ENCODE measurements around the gene ARG2. TPM values are rescaled to one million over a fixed set of nuclear protein-coding genes. Genes with fewer than 3 reads are reported as not detected.

Gene ARG2
- total and polyA plus RNA-seq, 2 donors (not counting 1 experiment from before 2014, with no cell fraction given) = 0.33 to 1.8 TPM

DNA sequence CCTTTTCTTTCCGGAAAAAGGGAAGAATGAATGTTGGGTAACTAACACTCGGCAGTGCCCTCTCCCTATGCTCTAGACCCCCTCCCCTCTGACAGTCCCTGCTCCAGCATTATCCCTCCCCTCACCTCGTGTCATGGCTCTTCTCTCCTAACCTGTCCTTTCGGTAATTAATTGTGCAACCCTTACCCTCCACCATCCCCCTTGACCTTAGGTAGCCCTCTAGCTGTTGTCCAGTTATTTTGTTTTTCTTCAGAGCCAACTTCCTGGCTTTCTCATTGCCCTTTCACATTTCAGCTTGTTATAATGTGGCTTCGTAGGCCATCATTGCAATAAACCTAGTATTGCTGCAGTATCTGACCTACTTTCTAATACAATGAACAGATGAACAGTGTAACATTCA, 11.2 kb downstream of the ARG2 start:
- Histone ChIP-seq H3K4me1 (ENCODE audit: control insufficient read depth in 2 of 2, insufficient read depth in 2 of 2, low read length in 2 of 2) (no peaks in the 10 kb centered on the region), H3K9ac (ENCODE audit: low read length) (no peak overlapping the region), H3K9me3 (ENCODE audit: control extremely low read depth in 1 of 3, control insufficient read depth in 2 of 3, insufficient read depth in 1 of 3, low read length in 2 of 3) (no peaks in the 10 kb centered on the region), H4K20me1 (ENCODE audit: control insufficient read depth, insufficient read depth, low read length, poor library complexity, severe bottlenecking) (no peaks in the 10 kb centered on the region), H3K4me3 (ENCODE audit: control extremely low read depth in 1 of 5, extremely low read depth in 1 of 5, insufficient read depth in 1 of 5, low read depth in 2 of 5, low read length in 4 of 5) (no peak overlapping the region), H2AFZ (ENCODE audit: insufficient read depth, low read depth, low read length, poor library complexity, severe bottlenecking) (no peak overlapping the region), H3K4me2 (replicated peaks; ENCODE audit: low read depth, low read length, poor library complexity, severe bottlenecking) (no peak overlapping the region), H3K36me3 (replicated peaks in 1 of 2; ENCODE audit: control extremely low read depth in 1 of 2, control insufficient read depth in 1 of 2, extremely low read depth in 1 of 2, insufficient read depth in 2 of 2, low read length in 1 of 2) (no peaks in the 10 kb centered on the region), H3K79me2 (ENCODE audit: control insufficient read depth, insufficient read depth, low read length) (no peaks in the 10 kb centered on the region), H3K27ac (ENCODE audit: low read length in 2 of 2) (no peak overlapping the region), H3K27me3 (replicated peaks in 1 of 4; ENCODE audit: control extremely low read depth in 1 of 4, control insufficient read depth in 3 of 4, insufficient read depth in 4 of 4, low read length in 3 of 4) (no peaks in the 10 kb centered on the region)
- CTCF ChIA-PET = interaction anchor here (1.1 kb wide), 1 partner anchor 12 kb away, joined by 3 read pairs; no protein-coding TSS in a partner anchor
- intact Hi-C loops (cut with micrococcal nuclease) = no loop called here
- Mint-ChIP-seq H3K4me3 (no peak overlapping the region), H3K4me1 (no peaks in the 10 kb centered on the region), H3K9me3 (ENCODE audit: insufficient read depth) (no peaks in the 10 kb centered on the region), H3K27me3 (no peaks in the 10 kb centered on the region), H3K27ac (no peak overlapping the region)
- TF ChIP-seq, protein P1, sequence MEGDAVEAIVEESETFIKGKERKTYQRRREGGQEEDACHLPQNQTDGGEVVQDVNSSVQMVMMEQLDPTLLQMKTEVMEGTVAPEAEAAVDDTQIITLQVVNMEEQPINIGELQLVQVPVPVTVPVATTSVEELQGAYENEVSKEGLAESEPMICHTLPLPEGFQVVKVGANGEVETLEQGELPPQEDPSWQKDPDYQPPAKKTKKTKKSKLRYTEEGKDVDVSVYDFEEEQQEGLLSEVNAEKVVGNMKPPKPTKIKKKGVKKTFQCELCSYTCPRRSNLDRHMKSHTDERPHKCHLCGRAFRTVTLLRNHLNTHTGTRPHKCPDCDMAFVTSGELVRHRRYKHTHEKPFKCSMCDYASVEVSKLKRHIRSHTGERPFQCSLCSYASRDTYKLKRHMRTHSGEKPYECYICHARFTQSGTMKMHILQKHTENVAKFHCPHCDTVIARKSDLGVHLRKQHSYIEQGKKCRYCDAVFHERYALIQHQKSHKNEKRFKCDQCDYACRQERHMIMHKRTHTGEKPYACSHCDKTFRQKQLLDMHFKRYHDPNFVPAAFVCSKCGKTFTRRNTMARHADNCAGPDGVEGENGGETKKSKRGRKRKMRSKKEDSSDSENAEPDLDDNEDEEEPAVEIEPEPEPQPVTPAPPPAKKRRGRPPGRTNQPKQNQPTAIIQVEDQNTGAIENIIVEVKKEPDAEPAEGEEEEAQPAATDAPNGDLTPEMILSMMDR (IDR thresholded peaks at IDR 0.05) = no peak
- TF ChIP-seq EZH2 (IDR thresholded peaks at IDR 0.05; ENCODE audit: borderline replicate concordance, insufficient read depth, low read depth, low read length, poor library complexity, severe bottlenecking) = no peak
- POLR2A ChIA-PET = no interaction called here
- DNase-seq = no peak
- ATAC-seq (ENCODE audit: low read depth) = no peak
- 86% methylated on average over 3 of the region's 5 CpGs for WGBS (ENCODE audit: insufficient coverage)

DNA sequence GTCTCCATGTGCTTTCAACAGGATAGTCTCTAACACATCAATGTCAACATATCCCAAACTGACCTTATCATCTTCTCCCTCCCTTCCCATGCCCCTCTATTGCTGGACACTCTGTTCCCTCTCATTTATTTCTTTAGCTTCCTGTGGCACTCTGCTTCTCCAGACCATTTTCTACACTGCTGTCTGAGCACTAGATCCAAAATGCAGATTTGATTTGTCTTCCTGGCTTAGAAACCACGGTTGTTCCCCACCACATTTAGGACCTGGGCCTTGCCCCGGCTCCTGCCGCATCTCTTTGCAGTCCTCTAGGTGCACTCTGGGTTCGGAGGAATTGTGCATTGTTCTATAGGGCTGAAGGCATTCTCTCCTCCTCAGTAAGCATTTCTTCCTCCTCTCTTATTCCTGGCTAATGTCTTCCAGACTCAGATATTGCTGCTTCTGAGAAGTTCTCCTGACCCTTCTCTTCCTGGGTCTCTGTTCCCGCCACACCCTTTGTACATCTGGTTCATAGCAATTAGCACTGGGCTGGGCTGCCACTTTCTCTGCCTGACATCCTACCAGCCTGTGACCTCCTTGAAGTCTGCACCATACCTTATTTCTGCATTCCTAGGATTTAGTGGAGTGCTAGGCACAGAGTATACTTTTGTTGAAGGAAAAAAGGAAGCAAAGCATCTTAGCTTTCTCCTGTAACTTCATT, 13.9 kb downstream of the ARG2 start:
- ChIA-PET POLR2A (no interaction called here), CTCF (interaction anchor here (0.7 to 1.1 kb wide), 2 partner anchors 21 to 62 kb away, joined by 3 to 6 read pairs; no protein-coding TSS in a partner anchor)
- Histone ChIP-seq H3K4me2 (replicated peaks; ENCODE audit: low read depth, low read length, poor library complexity, severe bottlenecking) (no peak overlapping the region), H3K9ac (ENCODE audit: low read length) (no peak overlapping the region), H3K27me3 (replicated peaks in 1 of 4; ENCODE audit: control extremely low read depth in 1 of 4, control insufficient read depth in 3 of 4, insufficient read depth in 4 of 4, low read length in 3 of 4) (no peaks in the 10 kb centered on the region), H3K4me1 (ENCODE audit: control insufficient read depth in 2 of 2, insufficient read depth in 2 of 2, low read length in 2 of 2) (no peaks in the 10 kb centered on the region), H2AFZ (ENCODE audit: insufficient read depth, low read depth, low read length, poor library complexity, severe bottlenecking) (no peak overlapping the region), H3K4me3 (ENCODE audit: control extremely low read depth in 1 of 5, extremely low read depth in 1 of 5, insufficient read depth in 1 of 5, low read depth in 2 of 5, low read length in 4 of 5) (no peak overlapping the region), H3K27ac (ENCODE audit: low read length in 2 of 2) (no peak overlapping the region), H4K20me1 (ENCODE audit: control insufficient read depth, insufficient read depth, low read length, poor library complexity, severe bottlenecking) (no peaks in the 10 kb centered on the region), H3K9me3 (ENCODE audit: control extremely low read depth in 1 of 3, control insufficient read depth in 2 of 3, insufficient read depth in 1 of 3, low read length in 2 of 3) (no peaks in the 10 kb centered on the region), H3K79me2 (ENCODE audit: control insufficient read depth, insufficient read depth, low read length) (no peaks in the 10 kb centered on the region), H3K36me3 (replicated peaks in 1 of 2; ENCODE audit: control extremely low read depth in 1 of 2, control insufficient read depth in 1 of 2, extremely low read depth in 1 of 2, insufficient read depth in 2 of 2, low read length in 1 of 2) (no peaks in the 10 kb centered on the region)
- Mint-ChIP-seq H3K4me3 (no peak overlapping the region), H3K27ac (no peak overlapping the region), H3K4me1 (no peaks in the 10 kb centered on the region), H3K27me3 (no peaks in the 10 kb centered on the region), H3K9me3 (ENCODE audit: insufficient read depth) (no peaks in the 10 kb centered on the region)
- intact Hi-C loops (cut with micrococcal nuclease) = no loop called here
- WGBS (ENCODE audit: insufficient coverage) = 80% methylated on average over 3 of the region's 5 CpGs
- no peak for DNase-seq
- no peak for ATAC-seq (ENCODE audit: low read depth)
- TF ChIP-seq, protein P1 (IDR thresholded peaks at IDR 0.05) = no peak
- no peak for TF ChIP-seq EZH2 (IDR thresholded peaks at IDR 0.05; ENCODE audit: borderline replicate concordance, insufficient read depth, low read depth, low read length, poor library complexity, severe bottlenecking)

Measured in B cell (primary cell).